Suprapubic skin (tissue), 4 donors: Measurements from ENCODE around the gene BRINP2. TPM values are rescaled to one million over a fixed set of nuclear protein-coding genes. Genes with fewer than 3 reads are reported as not detected.

Source experiments
- DNase-seq, 2 donors: peaks; one replicate each; pipeline ENCODE4 v3.0.0-alpha.2; 2019; ENCODE audit warnings: low spot score in 2 of 2
- H3K27ac ChIP-seq: fragments of 200-600 bp; sonication (generic); one replicate; pipeline ENCODE4 v1.5.1; 2019
- H3K27me3 ChIP-seq: fragments of 200-600 bp; sonication (generic); one replicate; pipeline ENCODE4 v1.5.1; 2019
- H3K36me3 ChIP-seq: fragments of 200-600 bp; sonication (generic); one replicate; pipeline ENCODE4 v1.5.1; 2019
- H3K4me1 ChIP-seq: fragments of 200-600 bp; sonication (generic); one replicate; pipeline ENCODE4 v1.5.1; 2019
- H3K4me3 ChIP-seq: fragments of 200-600 bp; sonication (generic); one replicate; pipeline ENCODE4 v1.5.1; 2019; ENCODE audit warnings: mild to moderate bottlenecking
- H3K9me3 ChIP-seq: fragments of 200-600 bp; sonication (generic); one replicate; pipeline ENCODE4 v1.5.1; 2019
- CTCF ChIP-seq, 2 donors: fragments of 200-600 bp in 1 of 2; fragments of 450-650 bp in 1 of 2; sonication (generic) in 1 of 2; IDR thresholded peaks; one replicate each; pipeline ENCODE4 v1.5.1; 2016 to 2019; ENCODE audit warnings: antibody characterized with exemption in 2 of 2, mild to moderate bottlenecking in 1 of 2, moderate library complexity in 1 of 2
- EP300 ChIP-seq: sonication (generic); formaldehyde crosslinking; IDR thresholded peaks from one replicate; pipeline ENCODE4 v1.6.1; 2017; ENCODE audit warnings: antibody characterized with exemption
- POLR2A ChIP-seq, 2 donors: fragments of 450-650 bp; IDR thresholded peaks; one replicate each; pipeline ENCODE4 v1.6.1; 2017; ENCODE audit warnings: antibody characterized with exemption in 2 of 2, mild to moderate bottlenecking in 2 of 2, moderate library complexity in 2 of 2
- POLR2AphosphoS5 ChIP-seq, 3 donors: sonication (generic); formaldehyde crosslinking; IDR thresholded peaks; one replicate each; pipeline ENCODE4 v1.6.1; 2017; ENCODE audit warnings: antibody characterized with exemption in 3 of 3
- WGBS: methylation state at CpG from one replicate; pipeline ENCODE4 v1.1.5; 2018; 5-methylcytosine and 5-hydroxymethylcytosine counted together
- total RNA-seq, 4 donors: library from RNA; depleted of rRNA; stranded (reverse); fragments of >200 nt; gene quantifications; one replicate each; pipeline ENCODE4 v1.1.0, GENCODE V29; 2016

The BRINP2 gene
- total RNA-seq, 4 donors from 2014 or later, result 0.30 to 0.39 TPM; not detected in 2

GRCh38 chr1:177185209-177185608, 14.5 kb downstream of the BRINP2 start:
- no peak for DNase-seq
- no peak overlapping the region for H3K27ac ChIP-seq
- H3K27me3 ChIP-seq, result peaks cover 29% of the 10 kb centered on the region
- peaks cover 10% of the 10 kb centered on the region for H3K4me1 ChIP-seq
- H3K36me3 ChIP-seq, result no peaks in the 10 kb centered on the region
- H3K4me3 ChIP-seq, result no peak overlapping the region
- H3K9me3 ChIP-seq, result no peaks in the 10 kb centered on the region
- 86% methylated on average over 5 of the region's 5 CpGs for WGBS
- TF ChIP-seq POLR2AphosphoS5 (IDR thresholded peaks at IDR 0.05) (no peak), CTCF (IDR thresholded peaks at IDR 0.05) (no peak), POLR2A (IDR thresholded peaks at IDR 0.05) (no peak), EP300 (no peak)

GRCh38 chr1:177186639-177187038, 15.9 kb downstream of the BRINP2 start:
- no peak overlapping the region for H3K4me3 ChIP-seq
- 95% methylated on average over 2 of the region's 2 CpGs for WGBS
- DNase-seq, result no peak
- H3K27me3 ChIP-seq, result peaks cover 16% of the 10 kb centered on the region
- no peaks in the 10 kb centered on the region for H3K9me3 ChIP-seq
- no peaks in the 10 kb centered on the region for H3K36me3 ChIP-seq
- no peak overlapping the region for H3K27ac ChIP-seq
- no peak for TF ChIP-seq CTCF (IDR thresholded peaks at IDR 0.05)
- TF ChIP-seq EP300, result no peak
- H3K4me1 ChIP-seq, result peaks cover 4% of the 10 kb centered on the region

- Histone ChIP-seq H3K4me3 (no peak overlapping the region), H3K27me3 (peaks cover 8% of the 10 kb centered on the region), H3K4me1 (no peaks in the 10 kb centered on the region), H3K27ac (no peak overlapping the region), H3K9me3 (no peaks in the 10 kb centered on the region), H3K36me3 (no peaks in the 10 kb centered on the region)
- 59% methylated on average over 3 of the region's 3 CpGs for WGBS
- TF ChIP-seq POLR2AphosphoS5 (IDR thresholded peaks at IDR 0.05), result no peak
- no peak for TF ChIP-seq EP300
- no peak for TF ChIP-seq POLR2A (IDR thresholded peaks at IDR 0.05)
- no peak for TF ChIP-seq CTCF (IDR thresholded peaks at IDR 0.05)
- DNase-seq, result no peak
These were observed 19.7 kb downstream of the BRINP2 start for GRCh38 chr1:177190308-177190970.

- no peak for TF ChIP-seq POLR2AphosphoS5 (IDR thresholded peaks at IDR 0.05)
- no peak for TF ChIP-seq POLR2A (IDR thresholded peaks at IDR 0.05)
- TF ChIP-seq CTCF (IDR thresholded peaks at IDR 0.05), result no peak
- TF ChIP-seq EP300, result no peak
- no peaks in the 10 kb centered on the region for H3K9me3 ChIP-seq
These were observed 27.5 kb downstream of the BRINP2 start for GRCh38 chr1:177198243-177198642.

GRCh38 chr1:177200290-177200689, 29.5 kb downstream of the BRINP2 start:
- no peak overlapping the region for H3K27ac ChIP-seq
- TF ChIP-seq CTCF (IDR thresholded peaks at IDR 0.05) (no peak), POLR2A (IDR thresholded peaks at IDR 0.05) (no peak), EP300 (no peak), POLR2AphosphoS5 (IDR thresholded peaks at IDR 0.05) (no peak)
- no peaks in the 10 kb centered on the region for H3K27me3 ChIP-seq
- WGBS, result 69% methylated on average over 4 of the region's 4 CpGs
- no peaks in the 10 kb centered on the region for H3K9me3 ChIP-seq
- H3K4me1 ChIP-seq, result no peaks in the 10 kb centered on the region
- no peak for DNase-seq
- no peak overlapping the region for H3K4me3 ChIP-seq
- no peaks in the 10 kb centered on the region for H3K36me3 ChIP-seq

More at GRCh38 chr1:177198243-177198642, 27.5 kb downstream of the BRINP2 start:
- no peaks in the 10 kb centered on the region for H3K36me3 ChIP-seq
- no peaks in the 10 kb centered on the region for H3K4me1 ChIP-seq
- no peak for DNase-seq
- 80% methylated on average over 2 of the region's 2 CpGs for WGBS
- H3K27ac ChIP-seq, result no peak overlapping the region
- H3K4me3 ChIP-seq, result no peak overlapping the region
- no peaks in the 10 kb centered on the region for H3K27me3 ChIP-seq
